UCSD-AML1 (cell line): ENCODE results near the gene MT1A.
"Not testable (repeated sequence)": the region's sequence is repeated elsewhere in the genome, so short reads cannot be mapped to it uniquely, and the experiment has no call there.

Experiments used
- DNase-seq: peaks from one replicate; lab custom pipeline; 2025; ENCODE audit not compliant: unreplicated experiment; lab: John Stamatoyannopoulos, UW

The MT1A gene

GRCh38 chr16:56610017-56610608 is 28.4 kb upstream of the MT1A start:
- DNase-seq: peak; percentile 39

GRCh38 chr16:56610609-56611111 is 27.8 kb upstream of the MT1A start:
- no peak for DNase-seq

- no peak for DNase-seq
Observed at GRCh38 chr16:56611281-56611833, 27.1 kb upstream of the MT1A start.

- DNase-seq: no peak
Observed at GRCh38 chr16:56613706-56614105, 24.8 kb upstream of the MT1A start.

GRCh38 chr16:56614549-56614991 is 23.9 kb upstream of the MT1A start:
- DNase-seq: no peak

GRCh38 chr16:56615353-56615752 is 23.1 kb upstream of the MT1A start:
- DNase-seq: no peak

GRCh38 chr16:56616608-56617211 is 21.8 kb upstream of the MT1A start:
- no peak for DNase-seq

- no peak for DNase-seq
Observed at GRCh38 chr16:56617212-56618085, 21.0 kb upstream of the MT1A start.

GRCh38 chr16:56618138-56618537 is 20.3 kb upstream of the MT1A start:
- DNase-seq: no peak

- no peak for DNase-seq
Observed at GRCh38 chr16:56620339-56620897, 18.0 kb upstream of the MT1A start.

GRCh38 chr16:56621665-56622445 is 16.6 kb upstream of the MT1A start:
- not testable (repeated sequence) for DNase-seq

GRCh38 chr16:56623184-56623583 is 15.3 kb upstream of the MT1A start:
- not testable (repeated sequence) for DNase-seq

- no peak for DNase-seq
Observed at GRCh38 chr16:56623637-56624036, 14.8 kb upstream of the MT1A start.

GRCh38 chr16:56625140-56625942 is 13.1 kb upstream of the MT1A start, which contains the start of gene MT1E:
Gene MT1E, plus strand, starts transcription at chr16:56625781. Its CDS starts 71 bp downstream, at chr16:56625852.
- DNase-seq: no peak

GRCh38 chr16:56625943-56626654 is 12.4 kb upstream of the MT1A start:
- DNase-seq: no peak

GRCh38 chr16:56626685-56627084 is 11.8 kb upstream of the MT1A start:
- DNase-seq: no peak

GRCh38 chr16:56628486-56629350 is 9.7 kb upstream of the MT1A start:
- no peak for DNase-seq

GRCh38 chr16:56629531-56629930 is 8.9 kb upstream of the MT1A start:
- no peak for DNase-seq
